CD14-positive monocyte (primary cell): ENCODE results near the gene ACSBG1. TPM values are rescaled to one million over a fixed set of nuclear protein-coding genes. Genes with fewer than 3 reads are reported as not detected.

Experiments used
- DNase-seq, 3 donors: peaks; one replicate each; pipeline ENCODE4 v3.0.0-alpha.2; 2011 to 2022
- H2AFZ ChIP-seq: 2 replicates; pipeline ENCODE4 v1.6.0; 2012; ENCODE audit warnings: mild to moderate bottlenecking, low read depth, low read length, inconsistent platforms; ENCODE audit not compliant: insufficient read depth, poor library complexity, severe bottlenecking
- H3K27ac ChIP-seq, 2 donors: 1 replicate in 1 of 2; 2 replicates in 1 of 2; pipeline ENCODE4 v1.5.1; 2012 to 2013; ENCODE audit warnings: low read length in 2 of 2, control low read depth in 1 of 2, inconsistent platforms in 1 of 2, low read depth in 1 of 2, mild to moderate bottlenecking in 1 of 2
- H3K27me3 ChIP-seq, 2 donors: one replicate each; pipeline versions ENCODE4 v1.6.0 to v1.6.1; 2011 to 2013; ENCODE audit warnings: low read length in 2 of 2; ENCODE audit not compliant: control insufficient read depth in 2 of 2, insufficient read depth in 2 of 2
- H3K36me3 ChIP-seq, 2 donors: replicated peaks in 1 of 2; 1 replicate in 1 of 2; 2 replicates in 1 of 2; pipeline versions ENCODE4 v1.5.1 to v1.6.1; 2012 to 2013; ENCODE audit warnings: low read length in 2 of 2, control low read depth in 1 of 2, inconsistent platforms in 1 of 2, mild to moderate bottlenecking in 1 of 2; ENCODE audit not compliant: insufficient read depth in 2 of 2, control insufficient read depth in 1 of 2
- H3K4me1 ChIP-seq, 2 donors: 1 replicate in 1 of 2; 2 replicates in 1 of 2; pipeline versions ENCODE4 v1.5.1 to v1.6.1; 2012 to 2013; ENCODE audit warnings: low read length in 2 of 2, control low read depth in 1 of 2, inconsistent platforms in 1 of 2, mild to moderate bottlenecking in 1 of 2, moderate library complexity in 1 of 2; ENCODE audit not compliant: insufficient read depth in 2 of 2, control insufficient read depth in 1 of 2
- H3K4me2 ChIP-seq: replicated peaks from 2 replicates; pipeline ENCODE3; 2012; ENCODE audit warnings: low read length, moderate library complexity, mild to moderate bottlenecking; ENCODE audit not compliant: poor library complexity, severe bottlenecking; ENCODE audit errors: extremely low read depth
- H3K4me3 ChIP-seq, 3 experiments: fragments of 200-600 bp in 1 of 3; sonication (generic) in 1 of 3; replicated peaks in 1 of 3; 1 replicate in 2 of 3; 2 replicates in 1 of 3; pipeline ENCODE4 v1.5.1; 2011 to 2013; ENCODE audit warnings: low read length in 3 of 3, mild to moderate bottlenecking in 3 of 3, control low read depth in 2 of 3, low read depth in 2 of 3, inconsistent platforms in 1 of 3, moderate library complexity in 1 of 3
- H3K79me2 ChIP-seq: 2 replicates; pipeline ENCODE4 v1.6.0; 2012; ENCODE audit warnings: mild to moderate bottlenecking, control low read depth, inconsistent platforms, low read length, moderate library complexity; ENCODE audit not compliant: insufficient read depth
- H3K9ac ChIP-seq: 2 replicates; pipeline ENCODE4 v1.6.0; 2017; ENCODE audit warnings: low read length, mild to moderate bottlenecking; ENCODE audit not compliant: insufficient read depth, poor library complexity, severe bottlenecking
- H3K9me3 ChIP-seq, 2 donors: replicated peaks in 1 of 2; 1 replicate in 1 of 2; 2 replicates in 1 of 2; pipeline versions ENCODE4 v1.5.1 to v1.6.1; 2012 to 2013; ENCODE audit warnings: low read length in 2 of 2, control low read depth in 1 of 2; ENCODE audit not compliant: control insufficient read depth in 1 of 2, insufficient read depth in 1 of 2
- H4K20me1 ChIP-seq: 2 replicates; pipeline ENCODE4 v1.6.0; 2012; ENCODE audit warnings: mild to moderate bottlenecking, low read length, control low read depth, moderate library complexity; ENCODE audit not compliant: insufficient read depth
- H3K27ac Mint-ChIP-seq, 7 donors: one replicate each; pipeline ENCODE4 v1.8.0; 2020; ENCODE audit warnings: mild to moderate bottlenecking in 7 of 7, mixed read lengths in 7 of 7, moderate library complexity in 6 of 7, inconsistent platforms in 2 of 7
- H3K27me3 Mint-ChIP-seq, 3 donors: one replicate each; pipeline ENCODE4 v1.8.0; 2021 to 2022; ENCODE audit warnings: low read depth in 3 of 3, mild to moderate bottlenecking in 3 of 3, mixed read lengths in 3 of 3, moderate library complexity in 3 of 3, inconsistent platforms in 1 of 3
- H3K36me3 Mint-ChIP-seq, 2 donors: one replicate each; pipeline ENCODE4 v1.8.0; 2020; ENCODE audit warnings: mixed read lengths in 2 of 2, inconsistent platforms in 1 of 2, mild to moderate bottlenecking in 1 of 2
- H3K4me1 Mint-ChIP-seq: one replicate; pipeline ENCODE4 v1.8.0; 2020; ENCODE audit warnings: mild to moderate bottlenecking, mixed read lengths
- H3K4me3 Mint-ChIP-seq, 2 donors: one replicate each; pipeline ENCODE4 v1.8.0; 2020; ENCODE audit warnings: mild to moderate bottlenecking in 2 of 2, mixed read lengths in 2 of 2, moderate library complexity in 1 of 2
- H3K9me3 Mint-ChIP-seq, 7 donors: one replicate each; pipeline ENCODE4 v1.8.0; 2020 to 2022; ENCODE audit warnings: mixed read lengths in 7 of 7, mild to moderate bottlenecking in 6 of 7, moderate library complexity in 6 of 7, inconsistent platforms in 2 of 7
- WGBS: methylation state at CpG from one replicate; pipeline ENCODE4 v1.1.5; 2013; ENCODE audit warnings: missing lambda C conversion rate; ENCODE audit not compliant: insufficient coverage; 5-methylcytosine and 5-hydroxymethylcytosine counted together
- intact Hi-C, 2 donors: fragments of 100-400 bp; cut with micrococcal nuclease; formaldehyde crosslinking; loops; one replicate each; pipeline versions ENCODE4 v1.15.0 to v1.15.1; 2023
- polyA plus RNA-seq, 3 donors: library from polyadenylated mRNA; depleted of rRNA in 1 of 3; unstranded in 2 of 3; stranded (reverse) in 1 of 3; fragments of 300-500 nt in 2 of 3; fragments of >200 nt in 1 of 3; fragmentation: Illumina TruSeq in 2 of 3; gene quantifications; 1 replicate in 2 of 3; 2 replicates in 1 of 3; pipeline ENCODE4 v1.2.3, GENCODE V29; 2012 to 2021
- TF ChIP-seq, protein P1 (sequence below): fragments of 200-600 bp; IDR thresholded peaks from one replicate; pipeline ENCODE4 v1.8.0; 2022; ENCODE audit warnings: antibody characterized with exemption, mild to moderate bottlenecking

The ACSBG1 gene
- polyA plus RNA-seq, 3 donors, result 0.01 TPM; not detected in 2

DNA sequence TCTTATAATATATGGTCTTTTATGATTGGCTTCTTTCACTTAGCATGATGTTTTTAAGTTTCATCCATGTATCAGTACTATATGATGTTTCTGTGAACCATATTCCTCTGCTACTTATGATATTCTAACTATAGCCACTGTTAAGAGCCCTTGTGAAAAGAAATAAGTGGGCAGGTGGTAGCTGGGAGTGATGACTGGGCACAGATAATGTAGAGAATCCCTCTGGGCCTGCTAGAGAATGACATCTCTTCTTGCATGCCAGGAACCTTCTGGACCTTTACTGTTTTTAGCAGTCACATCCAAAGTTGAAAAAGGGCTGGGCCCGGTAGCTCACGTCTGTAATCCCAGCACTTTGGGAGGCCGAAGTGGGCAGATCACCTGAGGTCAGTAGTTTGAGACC lies 75.0 kb downstream of the ACSBG1 start:
- intact Hi-C loops, result no loop called here
- TF ChIP-seq, protein P1, sequence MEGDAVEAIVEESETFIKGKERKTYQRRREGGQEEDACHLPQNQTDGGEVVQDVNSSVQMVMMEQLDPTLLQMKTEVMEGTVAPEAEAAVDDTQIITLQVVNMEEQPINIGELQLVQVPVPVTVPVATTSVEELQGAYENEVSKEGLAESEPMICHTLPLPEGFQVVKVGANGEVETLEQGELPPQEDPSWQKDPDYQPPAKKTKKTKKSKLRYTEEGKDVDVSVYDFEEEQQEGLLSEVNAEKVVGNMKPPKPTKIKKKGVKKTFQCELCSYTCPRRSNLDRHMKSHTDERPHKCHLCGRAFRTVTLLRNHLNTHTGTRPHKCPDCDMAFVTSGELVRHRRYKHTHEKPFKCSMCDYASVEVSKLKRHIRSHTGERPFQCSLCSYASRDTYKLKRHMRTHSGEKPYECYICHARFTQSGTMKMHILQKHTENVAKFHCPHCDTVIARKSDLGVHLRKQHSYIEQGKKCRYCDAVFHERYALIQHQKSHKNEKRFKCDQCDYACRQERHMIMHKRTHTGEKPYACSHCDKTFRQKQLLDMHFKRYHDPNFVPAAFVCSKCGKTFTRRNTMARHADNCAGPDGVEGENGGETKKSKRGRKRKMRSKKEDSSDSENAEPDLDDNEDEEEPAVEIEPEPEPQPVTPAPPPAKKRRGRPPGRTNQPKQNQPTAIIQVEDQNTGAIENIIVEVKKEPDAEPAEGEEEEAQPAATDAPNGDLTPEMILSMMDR, result no peak

DNA sequence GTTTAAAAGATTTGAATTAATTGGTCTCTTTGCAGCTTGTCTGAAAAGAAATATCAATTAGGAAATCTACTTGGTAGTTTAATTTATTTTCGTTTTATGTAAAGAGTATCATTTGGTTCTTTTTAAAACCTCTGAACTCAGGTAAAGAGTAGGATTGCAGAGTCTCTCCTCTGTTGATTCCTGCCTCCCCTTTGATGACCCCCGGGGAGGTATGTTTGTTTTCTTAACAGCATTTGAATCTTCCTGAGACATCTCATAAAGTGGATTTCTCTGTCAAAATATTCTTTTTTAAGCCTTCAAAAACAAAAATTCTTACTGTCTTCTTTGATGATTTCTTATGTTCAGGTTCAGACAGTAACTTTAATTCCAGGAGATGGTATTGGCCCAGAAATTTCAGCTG lies 77.2 kb downstream of the ACSBG1 start:
- H3K4me1 Mint-ChIP-seq, result peaks cover 21% of the 10 kb centered on the region
- H3K79me2 ChIP-seq, result peaks cover 25% of the 10 kb centered on the region
- H3K4me2 ChIP-seq, result no peak overlapping the region
- no peak overlapping the region for H2AFZ ChIP-seq
- H3K27ac ChIP-seq, result no peak overlapping the region
- H3K4me3 ChIP-seq, result no peak overlapping the region
- no peak overlapping the region for H3K27ac Mint-ChIP-seq
- DNase-seq, result no peak
- H3K36me3 Mint-ChIP-seq, result peaks cover 59 to 60% of the 10 kb centered on the region in 2 donors
- no CpG with 5 or more reads among the region's 2 CpGs for WGBS
- intact Hi-C loops, result no loop called here
- H3K4me3 Mint-ChIP-seq, result no peak overlapping the region
- no peak overlapping the region for H3K9ac ChIP-seq
- TF ChIP-seq, protein P1, result no peak
- no peaks in the 10 kb centered on the region for H3K9me3 ChIP-seq
- H3K36me3 ChIP-seq, result peaks cover 43 to 67% of the 10 kb centered on the region in 2 donors
- H3K4me1 ChIP-seq, result peaks cover 9 to 12% of the 10 kb centered on the region in 2 donors
- H3K27me3 ChIP-seq, result no peaks in the 10 kb centered on the region
- peaks cover 19% of the 10 kb centered on the region for H4K20me1 ChIP-seq
- H3K9me3 Mint-ChIP-seq, result no peaks in the 10 kb centered on the region
- H3K27me3 Mint-ChIP-seq, result no peaks in the 10 kb centered on the region

More for the DNA sequence above, 75.0 kb downstream of the ACSBG1 start:
- Mint-ChIP-seq H3K4me3 (no peak overlapping the region), H3K27ac (peak overlapping the region in 1 of 7 donors; percentile 6), H3K27me3 (no peaks in the 10 kb centered on the region), H3K4me1 (peaks cover 14% of the 10 kb centered on the region), H3K36me3 (peaks cover 66 to 75% of the 10 kb centered on the region in 2 donors), H3K9me3 (no peaks in the 10 kb centered on the region)
- H3K27me3 ChIP-seq, result no peaks in the 10 kb centered on the region
- H3K27ac ChIP-seq, result no peak overlapping the region
- no peaks in the 10 kb centered on the region for H3K9me3 ChIP-seq
- peaks cover 63 to 83% of the 10 kb centered on the region in 2 donors for H3K36me3 ChIP-seq
- H4K20me1 ChIP-seq, result peaks cover 8% of the 10 kb centered on the region
- no CpG with 5 or more reads among the region's 3 CpGs for WGBS
- H3K79me2 ChIP-seq, result peaks cover 5% of the 10 kb centered on the region
- DNase-seq, result no peak
- no peak overlapping the region for H3K4me2 ChIP-seq
- no peak overlapping the region for H2AFZ ChIP-seq
- peaks cover 9 to 12% of the 10 kb centered on the region in 2 donors for H3K4me1 ChIP-seq
- no peak overlapping the region for H3K4me3 ChIP-seq
- H3K9ac ChIP-seq, result no peak overlapping the region
